NK-92 treated with Interleukin-12 subunit alpha and Interleukin-12 subunit beta, amount 100 ng/mL, for 24 hours (cell line): ENCODE data around the gene C11orf42.
"Not testable (repeated sequence)": the region's sequence is repeated elsewhere in the genome, so short reads cannot be mapped to it uniquely, and the experiment has no call there.

Experiments used
- DNase-seq: peaks from one replicate; lab custom pipeline; 2025; lab: John Stamatoyannopoulos, UW

The C11orf42 gene

DNA sequence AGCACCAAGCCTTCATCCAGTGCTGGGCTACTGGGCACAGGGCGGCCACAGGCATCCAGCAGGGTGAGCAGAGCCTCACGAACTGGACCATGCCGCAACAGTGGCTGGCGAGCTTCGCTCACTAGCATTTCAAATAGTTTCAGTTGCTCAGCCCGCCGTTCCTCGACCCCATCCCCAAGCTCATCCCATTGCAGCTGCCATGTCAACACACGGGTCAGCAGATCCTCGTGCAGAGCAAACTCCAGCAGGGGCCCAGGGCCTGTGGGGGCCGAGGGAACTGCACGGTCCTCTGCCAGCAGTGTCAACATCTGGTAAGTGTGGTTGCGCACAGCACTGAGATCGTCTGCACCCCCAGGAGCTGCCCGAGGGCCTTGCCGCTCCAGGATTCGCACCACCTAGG lies 18.5 kb downstream of the C11orf42 start:
- no peak for DNase-seq

DNA sequence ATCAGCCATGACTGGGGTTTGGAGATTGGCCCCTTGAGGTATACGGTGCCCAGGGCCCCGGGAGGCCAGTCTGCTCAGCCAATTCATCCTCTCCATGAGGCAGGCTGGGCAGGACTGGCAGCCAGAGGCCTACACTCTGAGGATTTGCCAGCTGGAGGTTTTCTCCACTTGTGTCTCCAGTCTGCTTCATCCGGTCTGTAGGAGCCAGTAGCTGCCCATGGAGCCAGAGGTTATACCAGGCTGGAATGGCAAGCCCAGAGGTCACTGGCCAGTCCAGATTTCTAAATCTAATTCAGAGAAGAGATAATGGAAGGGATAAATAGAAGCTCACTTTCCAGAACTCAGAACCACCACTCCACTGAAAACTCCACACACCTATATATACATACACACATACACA lies 19.1 kb downstream of the C11orf42 start:
- DNase-seq: no peak

GRCh38 chr11:6225024-6225423 lies 19.7 kb downstream of the C11orf42 start:
- DNase-seq: no peak

DNA sequence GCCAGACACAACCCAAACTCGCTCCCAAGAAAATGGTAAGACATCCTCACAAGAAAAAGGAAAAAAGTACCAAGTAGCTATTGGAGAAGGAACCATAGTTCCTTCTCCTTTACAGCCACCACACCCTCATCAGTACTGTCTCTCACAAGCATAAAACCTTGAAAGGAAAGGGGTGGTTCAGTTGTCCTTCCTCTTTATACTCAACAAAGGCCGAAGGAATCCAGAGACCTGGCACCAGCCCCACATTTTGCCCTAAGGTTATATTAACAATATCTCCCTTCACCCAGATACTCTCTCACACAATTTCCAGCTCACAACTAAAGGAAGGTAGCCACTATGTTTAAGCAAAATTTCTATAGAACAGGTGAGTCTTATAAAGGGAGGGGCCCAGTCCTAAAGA lies 20.5 kb downstream of the C11orf42 start:
- DNase-seq: no peak

DNA sequence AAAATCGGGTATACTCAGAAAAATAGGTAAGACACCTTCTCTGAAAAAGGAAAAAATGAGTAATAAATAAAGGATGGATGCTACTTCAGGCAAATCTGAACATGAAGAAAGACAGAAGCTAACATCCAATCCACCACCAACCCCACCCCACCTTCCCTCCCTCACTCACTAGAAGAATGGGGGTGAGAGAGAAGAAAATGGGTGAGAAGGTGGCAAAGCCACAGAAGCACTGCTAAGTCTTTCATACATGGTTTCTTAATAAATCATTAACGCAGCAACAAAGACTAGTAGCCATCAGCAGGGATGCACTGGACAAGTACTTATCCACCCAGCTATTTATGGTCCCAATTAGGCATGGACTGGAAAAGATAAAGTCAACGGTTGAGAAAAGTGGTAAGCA lies 23.2 kb downstream of the C11orf42 start:
- DNase-seq: peak; percentile 8

- DNase-seq: peak; percentile 51
Measured at GRCh38 chr11:6229911-6230310, 24.6 kb downstream of the C11orf42 start.

DNA sequence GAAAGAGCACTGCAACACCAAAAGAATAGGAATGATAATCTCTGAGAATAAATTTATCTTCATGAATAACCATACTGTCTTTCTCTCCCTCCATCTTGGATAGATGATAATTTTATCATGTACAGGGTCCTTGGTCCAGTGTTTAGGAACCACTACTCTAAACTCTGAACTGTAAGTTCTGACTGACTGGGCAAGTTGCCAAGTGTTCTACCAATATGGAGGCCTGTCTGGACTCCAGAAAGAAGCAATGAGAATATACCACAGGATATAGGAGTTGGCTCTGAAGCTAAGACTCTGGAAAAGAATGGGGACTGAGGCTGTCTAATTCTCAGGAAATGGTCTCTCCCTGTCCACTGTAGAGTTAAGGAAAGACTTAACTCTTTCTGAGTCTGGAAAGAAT lies 27.5 kb downstream of the C11orf42 start:
- DNase-seq: no peak

GRCh38 chr11:6233984-6234386 lies 28.6 kb downstream of the C11orf42 start:
- DNase-seq: no peak

GRCh38 chr11:6234387-6235107 lies 29.2 kb downstream of the C11orf42 start, which contains the start of gene FHIP1B:
Gene FHIP1B (minus strand): TSS chr11:6234636. CDS start chr11:6224516, 10,120 bp downstream.
- peak; percentile 100 for DNase-seq

DNA sequence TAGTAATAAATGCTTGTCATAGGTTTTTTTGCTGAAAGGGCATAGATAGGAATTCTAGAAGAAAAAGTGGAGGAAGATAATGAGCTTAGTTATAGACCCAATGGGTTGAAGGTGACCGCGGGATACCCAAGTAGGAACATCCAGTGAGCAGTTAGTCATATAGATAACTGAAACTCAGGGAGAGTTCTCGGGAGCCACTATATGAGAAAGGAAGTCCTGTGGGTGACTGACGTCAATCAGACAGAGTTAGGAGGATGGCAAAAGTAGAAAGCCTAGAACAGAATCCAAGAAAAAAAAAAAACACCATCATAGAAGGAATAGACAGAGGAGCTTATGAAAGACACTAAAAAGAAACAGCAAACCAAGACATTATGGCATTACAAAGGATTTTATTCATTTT lies 31.9 kb downstream of the C11orf42 start:
- no peak for DNase-seq

GRCh38 chr11:6237761-6238302 lies 32.5 kb downstream of the C11orf42 start:
- no peak for DNase-seq

GRCh38 chr11:6238902-6239301 lies 33.5 kb downstream of the C11orf42 start, which contains the start of gene CNGA4:
Gene CNGA4 (plus strand): TSS chr11:6239089. CDS start chr11:6239207, 118 bp downstream.
- DNase-seq: no peak

- no peak for DNase-seq
Measured at GRCh38 chr11:6240139-6240538, 34.8 kb downstream of the C11orf42 start.

DNA sequence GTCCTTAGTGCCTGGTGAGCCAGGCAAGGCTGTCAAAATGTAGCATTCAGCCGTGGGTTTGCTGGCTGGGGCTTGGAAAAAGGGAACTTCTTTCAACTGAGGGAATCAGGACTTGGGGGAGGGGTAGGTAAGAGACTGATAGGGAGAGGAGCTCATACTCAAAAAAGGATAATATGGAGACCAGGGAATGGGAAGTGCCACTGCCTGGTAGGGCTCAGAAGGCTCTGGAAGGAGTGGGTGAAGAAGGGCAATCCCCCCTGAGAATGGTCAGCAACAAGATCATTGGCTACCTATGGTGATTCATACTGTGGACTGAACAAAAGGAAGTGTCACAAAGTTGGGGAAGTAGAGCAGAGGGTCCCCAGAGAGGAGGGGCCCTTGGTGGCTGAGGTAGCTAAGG lies 35.4 kb downstream of the C11orf42 start:
- no peak for DNase-seq

GRCh38 chr11:6241316-6241715 lies 36.0 kb downstream of the C11orf42 start:
- DNase-seq: no peak

DNA sequence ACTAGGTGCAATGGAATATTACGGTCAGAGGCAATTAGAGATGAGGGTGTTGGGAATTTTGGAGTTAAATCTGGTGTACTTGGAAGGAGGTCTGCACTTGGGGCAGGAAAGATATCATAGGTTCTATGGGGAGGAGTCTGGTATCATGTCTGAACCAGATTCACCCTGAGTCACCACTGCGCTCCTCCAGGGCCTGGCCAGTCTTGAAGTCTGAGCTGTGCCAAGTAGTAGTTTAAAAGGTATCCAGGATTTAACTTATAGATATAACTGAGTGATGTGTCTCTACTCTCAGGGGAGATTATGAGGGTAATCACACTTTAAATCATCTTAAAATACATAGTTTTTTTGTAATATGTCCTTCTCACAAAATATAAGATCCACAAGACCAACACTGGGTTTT lies 40.2 kb downstream of the C11orf42 start:
- DNase-seq: no peak

DNA sequence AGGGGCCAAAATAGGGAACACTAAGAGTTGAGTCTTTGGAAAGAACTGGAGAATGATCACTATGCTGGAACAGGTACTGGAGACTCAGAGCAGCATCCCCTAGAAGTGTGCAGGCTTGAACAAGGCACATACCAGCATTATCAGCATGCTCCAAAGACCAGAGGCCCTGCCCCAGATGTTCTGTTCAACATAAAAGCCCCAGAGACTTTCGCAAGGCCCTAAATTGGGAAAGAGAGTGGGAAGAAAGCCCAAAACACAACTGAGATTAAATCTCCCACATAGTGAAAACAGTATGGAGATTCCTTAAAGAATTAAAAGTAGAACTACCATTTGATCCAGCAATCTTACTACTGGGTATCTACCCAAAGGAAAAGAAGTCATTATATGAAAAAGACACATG lies 42.9 kb downstream of the C11orf42 start:
- DNase-seq: no peak

DNA sequence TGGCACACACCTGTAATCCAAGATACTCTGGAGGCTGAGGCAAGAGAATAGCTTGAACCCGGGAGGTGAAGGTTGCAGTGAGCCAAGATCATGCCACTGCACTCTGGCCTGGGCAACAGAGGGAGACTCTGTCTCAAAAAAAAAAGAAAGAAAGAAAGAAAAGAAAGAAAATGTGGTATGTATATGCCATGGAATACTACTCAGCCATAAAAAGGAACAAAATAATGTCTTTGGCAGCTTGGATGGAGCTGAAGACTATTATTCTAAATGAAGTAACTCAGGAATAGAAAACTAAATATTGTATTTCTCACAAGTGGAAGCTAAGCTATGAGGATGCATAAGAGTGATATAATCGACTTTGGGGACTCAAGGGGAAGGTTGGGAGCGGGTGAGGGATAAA lies 43.5 kb downstream of the C11orf42 start:
- DNase-seq: not testable (repeated sequence)

GRCh38 chr11:6249770-6250555 lies 44.6 kb downstream of the C11orf42 start:
- DNase-seq: no peak

GRCh38 chr11:6251120-6251733 lies 45.9 kb downstream of the C11orf42 start:
- DNase-seq: peak; percentile 9

DNA sequence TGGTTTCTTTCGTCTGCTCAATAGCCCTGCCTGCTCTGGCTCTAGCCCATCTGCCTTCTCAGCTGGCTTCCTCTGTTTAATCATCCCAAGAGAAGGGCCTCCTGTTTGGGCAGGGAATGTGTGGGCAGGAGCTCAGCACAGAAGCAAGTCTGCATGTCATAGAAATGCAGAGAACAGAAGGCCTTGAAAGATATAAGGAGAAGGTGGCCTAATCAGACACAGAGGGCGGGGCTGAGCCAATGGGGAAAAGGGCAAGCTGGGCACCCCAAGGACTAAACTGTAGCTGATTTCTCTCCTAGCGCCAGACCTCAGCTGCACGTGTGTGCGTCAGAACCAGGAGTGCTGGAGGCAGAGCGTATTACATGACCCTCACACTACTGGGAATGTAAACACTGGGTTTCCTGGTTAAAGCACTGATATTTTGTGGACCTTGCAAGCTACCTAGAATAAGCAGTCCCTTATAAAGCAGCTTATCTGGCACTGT lies 46.7 kb downstream of the C11orf42 start:
- DNase-seq: no peak

DNA sequence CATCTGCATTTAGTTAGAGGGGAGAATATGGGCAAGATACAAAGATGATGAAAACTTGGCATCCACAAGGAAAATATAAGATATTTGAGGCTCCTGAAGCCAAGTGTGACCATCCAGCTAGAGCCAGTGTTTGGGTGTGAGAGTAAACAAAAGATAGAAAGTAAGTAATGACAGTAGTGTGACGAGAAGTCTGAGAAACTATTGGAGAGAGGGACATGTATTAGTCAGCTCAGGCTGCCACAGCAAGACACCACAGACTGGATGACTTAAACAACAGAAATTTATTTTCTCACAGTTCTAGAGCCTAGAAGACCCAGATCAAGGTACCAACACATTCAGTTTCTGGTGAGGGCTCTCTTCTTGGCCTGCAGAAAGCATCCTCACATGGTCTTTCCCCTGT lies 47.8 kb downstream of the C11orf42 start:
- DNase-seq: no peak
